NB4 (cell line): ENCODE data around the gene MRPS34.

ENCODE experiments used
- POLR2A ChIP-seq: IDR thresholded peaks from 2 replicates; pipeline ENCODE4 v1.6.1; 2011; ENCODE audit warnings: mild to moderate bottlenecking; ENCODE audit not compliant: insufficient read length; ENCODE audit errors: extremely low read depth
- TF ChIP-seq, protein P1 (sequence below): IDR thresholded peaks from one replicate; pipeline ENCODE4 v1.5.1; 2012; ENCODE audit warnings: low read depth, low read length
- TF ChIP-seq, protein P2 (sequence below): IDR thresholded peaks from 2 replicates; pipeline ENCODE4 v1.6.1; 2011; ENCODE audit warnings: low read depth, low read length

DNA sequence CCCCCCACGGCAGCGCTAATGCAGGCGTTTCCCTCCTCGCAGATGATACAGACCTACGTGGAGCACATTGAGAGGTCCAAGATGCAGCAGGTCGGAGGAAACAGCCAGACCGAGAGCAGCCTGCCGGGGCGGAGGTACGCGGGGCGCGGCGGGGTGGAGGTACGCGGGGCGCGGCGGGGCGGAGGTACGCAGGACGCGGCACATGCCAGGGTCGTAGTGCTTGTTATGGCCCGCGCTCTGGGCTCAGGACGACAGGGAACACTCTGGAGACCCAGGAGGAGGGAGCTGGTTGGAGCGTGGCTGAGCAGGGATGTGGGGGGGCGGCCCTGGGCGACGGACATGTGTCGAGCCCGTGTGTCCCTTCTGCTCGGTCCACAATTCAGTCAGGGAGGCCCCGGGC, 43.5 kb downstream of the MRPS34 start:
- TF ChIP-seq, protein P1, sequence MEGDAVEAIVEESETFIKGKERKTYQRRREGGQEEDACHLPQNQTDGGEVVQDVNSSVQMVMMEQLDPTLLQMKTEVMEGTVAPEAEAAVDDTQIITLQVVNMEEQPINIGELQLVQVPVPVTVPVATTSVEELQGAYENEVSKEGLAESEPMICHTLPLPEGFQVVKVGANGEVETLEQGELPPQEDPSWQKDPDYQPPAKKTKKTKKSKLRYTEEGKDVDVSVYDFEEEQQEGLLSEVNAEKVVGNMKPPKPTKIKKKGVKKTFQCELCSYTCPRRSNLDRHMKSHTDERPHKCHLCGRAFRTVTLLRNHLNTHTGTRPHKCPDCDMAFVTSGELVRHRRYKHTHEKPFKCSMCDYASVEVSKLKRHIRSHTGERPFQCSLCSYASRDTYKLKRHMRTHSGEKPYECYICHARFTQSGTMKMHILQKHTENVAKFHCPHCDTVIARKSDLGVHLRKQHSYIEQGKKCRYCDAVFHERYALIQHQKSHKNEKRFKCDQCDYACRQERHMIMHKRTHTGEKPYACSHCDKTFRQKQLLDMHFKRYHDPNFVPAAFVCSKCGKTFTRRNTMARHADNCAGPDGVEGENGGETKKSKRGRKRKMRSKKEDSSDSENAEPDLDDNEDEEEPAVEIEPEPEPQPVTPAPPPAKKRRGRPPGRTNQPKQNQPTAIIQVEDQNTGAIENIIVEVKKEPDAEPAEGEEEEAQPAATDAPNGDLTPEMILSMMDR, result no peak
- no peak for TF ChIP-seq POLR2A
- TF ChIP-seq, protein P2, sequence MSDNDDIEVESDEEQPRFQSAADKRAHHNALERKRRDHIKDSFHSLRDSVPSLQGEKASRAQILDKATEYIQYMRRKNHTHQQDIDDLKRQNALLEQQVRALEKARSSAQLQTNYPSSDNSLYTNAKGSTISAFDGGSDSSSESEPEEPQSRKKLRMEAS, result no peak
